Body of pancreas (tissue), 4 donors: ENCODE results near the gene DYRK3.

Source experiments
- CTCF ChIP-seq, 7 experiments: fragments of 450-650 bp in 4 of 7; fragments of 200-600 bp in 3 of 7; sonication (generic) in 3 of 7; IDR thresholded peaks; one replicate each; pipeline ENCODE4 v1.5.1; 2016 to 2019; ENCODE audit warnings: antibody characterized with exemption in 7 of 7
- POLR2A ChIP-seq, 3 donors: fragments of 450-650 bp; IDR thresholded peaks; one replicate each; pipeline ENCODE4 v1.6.1; 2016; ENCODE audit warnings: antibody characterized with exemption in 3 of 3, mild to moderate bottlenecking in 2 of 3

- TF ChIP-seq CTCF (IDR thresholded peaks at IDR 0.05), result no peak
- TF ChIP-seq POLR2A (IDR thresholded peaks at IDR 0.05), result no peak
These were observed 14.1 kb downstream of the DYRK3 start for GRCh38 chr1:206649261-206649921.
